HTERT RPE-1 (cell line): ENCODE results near the gene HS1BP3.

Source experiments
- in situ Hi-C: fragments of 300-500 bp; cut with MboI; formaldehyde crosslinking; loops from 4 replicates; pipeline ENCODE4 v1.14.3; 2020; ENCODE audit warnings: low sequenced_read_pairs

Gene HS1BP3

DNA sequence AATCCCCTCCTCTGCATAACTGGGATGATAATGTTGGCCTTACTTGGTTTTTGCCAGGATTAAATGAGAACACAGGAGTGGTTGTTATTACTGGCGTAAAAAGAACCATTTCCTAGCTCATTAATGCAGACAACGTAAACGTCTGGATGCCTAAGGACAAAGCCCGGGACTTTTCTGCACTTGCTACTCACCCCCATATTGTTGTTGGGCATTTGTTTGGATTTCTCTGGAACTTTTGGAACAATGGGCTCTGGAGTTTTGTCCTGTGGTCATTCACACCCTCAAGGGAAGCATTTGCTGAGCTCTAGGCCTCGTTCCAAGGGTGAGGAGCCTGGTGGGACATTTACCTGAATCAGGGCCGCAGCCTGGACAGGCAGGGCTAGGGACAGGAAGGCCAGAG, 76.0 kb downstream of the HS1BP3 start:
- in situ Hi-C loops, result no loop called here

DNA sequence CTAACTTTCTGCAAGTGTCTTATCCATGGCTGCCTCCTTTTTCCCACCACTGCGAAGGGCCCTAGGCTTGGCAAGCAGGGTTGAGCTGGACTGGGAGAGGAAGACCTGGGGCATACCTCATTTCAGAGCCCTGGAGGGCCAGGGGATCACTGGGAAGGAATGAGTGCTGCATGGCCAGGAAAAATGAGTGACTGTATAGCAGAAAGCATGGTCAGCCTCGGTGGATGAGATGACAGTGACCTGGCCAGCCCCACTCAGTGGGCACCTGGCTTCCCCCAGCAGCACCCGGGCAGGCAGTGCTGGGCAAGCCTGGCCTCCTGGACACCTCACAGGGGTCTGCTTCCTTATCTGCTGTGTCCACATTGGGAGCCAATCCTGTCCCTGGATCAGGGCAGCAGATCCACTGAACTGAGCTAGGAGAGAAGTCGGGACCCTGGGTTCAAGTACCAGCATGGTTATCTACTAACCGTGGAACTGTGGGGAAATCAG, 76.4 kb downstream of the HS1BP3 start:
- in situ Hi-C loops, result no loop called here

DNA sequence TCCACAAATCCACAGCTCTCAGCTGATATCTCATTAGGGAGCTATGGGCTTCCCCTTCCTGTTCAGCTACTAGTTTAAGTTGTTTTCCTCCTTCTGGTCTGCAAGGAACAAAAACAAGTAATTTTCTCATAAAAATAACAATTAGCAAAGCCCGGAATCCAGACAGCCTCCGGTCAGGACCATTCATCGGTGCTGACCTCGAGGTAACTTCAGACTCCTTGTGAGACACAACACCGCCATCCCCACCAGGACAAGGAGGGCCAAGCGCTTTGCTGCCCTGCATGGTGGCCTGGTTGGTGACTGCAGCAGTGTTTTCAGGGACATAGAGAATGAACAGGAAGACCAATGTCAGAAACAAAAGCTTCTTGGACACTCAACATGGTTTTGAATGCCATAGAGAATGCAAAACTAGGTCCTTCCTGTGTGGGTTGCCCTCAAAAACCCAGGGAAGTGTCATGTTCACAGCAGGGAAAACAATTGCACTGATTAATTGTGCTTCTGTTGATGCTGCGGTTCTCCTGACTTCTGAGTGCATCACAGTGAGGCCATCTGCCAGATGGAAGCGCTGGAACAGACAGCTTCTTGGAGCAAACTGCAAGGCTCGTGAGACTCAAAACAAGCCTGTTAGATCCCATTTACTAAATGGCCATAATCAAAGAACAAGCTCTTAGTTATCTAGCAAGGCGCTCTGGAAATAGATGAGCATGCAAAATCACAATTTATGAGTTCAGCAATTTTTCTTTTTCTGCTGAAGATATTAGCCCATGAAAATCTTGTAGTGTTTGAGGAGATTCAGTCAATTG, 77.1 kb downstream of the HS1BP3 start:
- in situ Hi-C loops, result no loop called here

DNA sequence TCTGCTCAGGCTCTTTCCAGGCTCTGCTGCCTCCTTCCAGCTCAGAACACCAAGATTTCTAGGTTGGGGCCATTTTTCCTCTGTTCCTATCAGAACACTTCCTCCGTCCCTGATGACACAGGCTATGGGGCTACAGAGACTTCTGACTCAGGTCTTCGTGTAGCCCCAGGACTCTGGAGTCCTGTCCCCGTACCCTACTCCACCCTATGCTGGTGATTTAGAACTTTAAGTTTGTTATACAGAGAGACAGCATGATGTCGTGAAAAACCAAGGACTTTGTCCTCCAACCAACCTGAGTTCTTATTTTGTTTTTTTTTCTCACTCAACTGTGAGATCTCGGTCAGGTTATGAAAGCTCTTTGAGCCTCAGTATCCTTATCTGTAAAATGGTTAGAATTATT, 78.7 kb downstream of the HS1BP3 start:
- in situ Hi-C loops, result no loop called here

DNA sequence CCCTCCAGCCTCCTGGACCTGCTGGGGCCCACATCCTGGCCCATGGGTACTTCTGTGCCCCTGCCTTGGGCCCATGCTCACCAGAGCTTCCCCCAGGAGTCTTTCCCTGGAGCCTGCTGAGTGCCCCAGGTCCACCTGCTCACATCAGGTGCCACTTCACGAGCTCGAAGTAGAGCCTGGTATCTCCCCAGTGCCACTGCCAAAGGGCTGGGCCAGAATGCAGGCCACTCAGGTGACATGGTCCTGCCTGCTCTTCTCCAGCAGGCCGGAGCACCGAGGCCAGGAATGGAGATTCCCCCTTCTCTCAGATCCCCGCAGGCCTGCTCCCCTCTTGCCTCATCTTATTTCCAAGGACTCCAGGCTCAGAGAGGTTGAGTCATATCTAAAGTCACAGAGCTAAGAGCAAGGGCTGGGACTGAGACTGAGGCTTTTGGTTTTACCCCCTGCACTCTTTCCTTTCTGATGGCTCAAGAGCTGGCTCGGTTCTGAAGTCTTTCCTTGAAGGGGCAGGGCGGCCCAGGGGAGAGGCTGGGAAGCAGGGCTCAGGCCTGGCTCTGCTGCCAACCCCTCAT, 79.2 kb downstream of the HS1BP3 start:
- in situ Hi-C loops, result no loop called here

DNA sequence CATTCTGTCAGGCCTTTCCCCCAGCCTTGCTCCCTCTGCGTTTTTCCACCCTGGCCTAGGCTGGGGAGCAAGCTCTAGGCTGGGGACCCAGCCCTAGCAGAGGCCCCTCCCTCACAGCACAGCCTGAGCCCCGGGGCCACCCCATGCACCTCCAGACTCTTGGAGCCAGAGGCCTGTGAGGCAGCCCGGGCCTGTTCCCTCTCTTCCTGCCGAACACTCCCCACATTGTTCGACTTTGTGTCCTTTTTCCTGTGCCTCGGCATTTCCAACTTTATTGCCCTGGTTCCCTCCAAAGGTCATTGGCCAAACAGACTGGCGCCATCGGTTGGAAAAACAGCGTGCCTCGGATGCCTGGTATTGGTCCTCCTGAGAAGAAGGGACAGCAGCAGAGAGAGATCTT, 79.7 kb downstream of the HS1BP3 start:
- in situ Hi-C loops, result no loop called here

DNA sequence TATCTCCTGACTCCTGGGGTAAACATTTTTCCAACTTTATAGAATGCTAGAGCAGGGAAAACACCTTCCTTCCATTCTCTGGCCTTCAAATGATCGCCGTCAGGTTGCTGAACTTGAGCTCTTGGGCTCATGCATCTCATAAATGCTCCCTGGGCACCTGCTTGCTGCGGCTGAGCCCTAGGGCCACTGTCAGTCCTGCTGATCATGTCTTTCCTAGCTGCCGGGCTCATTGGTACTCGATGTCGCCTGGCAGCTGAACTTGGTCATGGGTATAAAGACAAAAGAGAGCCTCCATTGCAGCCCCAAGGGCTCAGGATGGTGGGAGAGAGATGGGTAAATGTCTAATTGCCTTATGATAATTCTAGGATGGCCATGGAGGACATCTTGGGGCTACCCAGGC, 80.6 kb downstream of the HS1BP3 start:
- in situ Hi-C loops, result no loop called here

DNA sequence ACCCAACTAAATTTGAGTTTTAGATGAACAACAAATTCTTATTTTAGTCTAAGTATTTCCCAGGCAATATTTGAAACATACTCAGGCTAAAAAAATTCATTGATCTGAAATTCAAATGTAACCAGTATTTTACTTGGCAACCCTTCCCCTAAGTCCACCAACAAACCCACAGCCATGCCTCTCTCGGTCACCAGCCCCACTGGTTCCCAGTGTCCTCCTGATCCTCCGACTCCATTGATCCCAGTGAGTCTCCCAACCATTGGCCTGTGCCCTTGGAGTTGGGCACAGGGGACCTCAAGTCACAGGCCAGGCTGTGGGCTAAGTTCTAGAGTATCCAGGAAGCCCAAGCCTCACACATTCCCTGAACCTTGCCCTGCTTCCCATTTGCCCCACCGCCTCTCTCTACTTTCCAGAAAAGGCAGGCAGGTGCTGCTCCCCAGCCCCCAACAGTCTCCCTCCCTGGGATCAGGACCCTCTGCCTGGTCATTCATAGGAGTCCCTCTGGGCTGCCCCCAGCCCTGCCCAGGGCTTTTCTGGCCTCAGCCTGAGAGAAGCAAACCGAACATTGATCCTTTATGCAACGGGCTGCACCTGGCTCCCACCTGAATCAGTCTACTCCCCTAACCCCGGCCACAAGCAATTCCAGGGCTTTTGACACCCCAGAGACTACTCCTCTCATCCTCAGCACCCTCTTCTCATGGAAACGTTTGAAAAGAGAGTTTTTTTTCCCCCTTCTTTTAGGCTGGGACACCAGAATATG, 81.3 kb downstream of the HS1BP3 start:
- in situ Hi-C loops, result no loop called here

DNA sequence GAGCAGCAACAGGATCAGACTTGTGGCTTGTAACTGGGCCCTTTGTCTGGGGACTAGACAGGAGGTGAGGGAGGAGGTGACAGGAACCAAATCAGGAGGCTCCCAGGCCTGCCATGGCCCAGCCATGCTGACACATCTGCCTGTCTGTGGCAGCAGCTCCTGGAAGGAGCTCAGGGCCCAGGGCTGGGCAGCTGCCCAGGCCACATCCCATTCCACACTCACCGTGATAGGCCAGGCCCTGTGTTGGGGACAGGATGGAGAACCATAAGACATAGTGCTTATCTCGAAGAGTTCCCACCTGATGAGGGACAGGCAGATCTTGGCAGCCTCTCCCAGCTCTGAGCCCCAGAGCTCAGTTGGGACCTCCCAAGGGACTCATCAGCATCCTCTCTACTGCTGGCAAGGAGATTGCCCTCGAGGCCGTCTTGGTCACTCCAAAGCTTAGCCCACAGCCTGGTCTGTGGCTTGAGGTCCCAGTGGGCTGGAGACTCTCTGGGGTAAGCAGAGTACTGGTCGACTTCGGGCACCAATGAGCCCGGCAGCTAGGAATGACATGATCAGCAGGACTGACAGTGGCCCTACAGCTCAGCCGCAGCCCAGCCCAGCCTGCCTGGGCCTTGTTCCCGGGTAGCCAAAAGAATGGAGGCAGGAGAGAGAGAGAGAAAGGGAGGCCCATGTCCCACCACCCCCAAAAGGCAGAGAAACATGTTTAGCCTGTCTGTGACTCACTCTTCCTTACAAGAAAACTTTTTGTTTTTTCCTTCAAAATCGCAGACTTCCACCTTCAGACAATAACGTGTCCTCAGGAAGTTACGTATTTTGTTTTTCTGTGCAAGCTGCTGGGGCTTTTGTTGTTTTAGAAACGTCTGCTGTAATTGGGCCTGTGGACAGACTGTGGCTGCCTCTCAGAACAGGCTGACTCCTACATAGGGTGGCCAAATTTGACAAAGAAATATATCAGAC, 82.1 kb downstream of the HS1BP3 start:
- in situ Hi-C loops, result no loop called here

DNA sequence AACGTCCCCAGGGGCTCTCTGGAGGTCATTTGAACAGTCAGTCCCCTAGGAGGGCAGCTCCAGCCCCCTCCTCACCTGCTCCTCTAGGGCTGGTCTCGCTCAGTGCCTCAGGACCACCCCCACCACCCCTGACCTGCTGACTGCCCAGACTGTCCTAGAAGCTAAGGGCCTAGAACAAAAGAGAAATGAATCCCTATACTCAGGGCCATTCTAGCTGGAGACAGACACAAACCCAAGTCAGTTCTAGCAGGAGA, 83.0 kb downstream of the HS1BP3 start:
- in situ Hi-C loops, result no loop called here
